ENCODE results near the gene SLBP. TPM values are rescaled to one million over a fixed set of nuclear protein-coding genes. Genes with fewer than 3 reads are reported as not detected.

SLBP gene
- total and polyA plus RNA-seq, 10 of the 15 experiments (the other 5 are each of a cell fraction or from before 2014, with no cell fraction given) = 94.4 to 278 (median 158) TPM

GRCh38 chr4:1712216-1713002, at the start of gene SLBP (continued):
- TF ChIP-seq IRF4 (IDR thresholded peaks at IDR 0.05; ENCODE audit: low read depth, low read length) (no peak; the same call in 1 of the 2 replicates), NKRF (conservative IDR thresholded peaks at IDR 0.05) (peak; percentile 95), ZBED1 (IDR thresholded peaks at IDR 0.05; ENCODE audit: borderline replicate concordance) (no peak), STAT1 (conservative IDR thresholded peaks at IDR 0.05) (peak; percentile 97; the same call in 1 of the 2 replicates), TCF3 (IDR thresholded peaks at IDR 0.05; ENCODE audit: borderline replicate concordance, insufficient read depth, low read depth, low read length) (0 out of 2 replicates have a peak, but pooled peaks have one; percentile 9), RCOR1 (conservative IDR thresholded peaks at IDR 0.05; ENCODE audit: low read depth, low read length) (no peak), EP300 (IDR thresholded peaks at IDR 0.05; ENCODE audit: borderline replicate concordance in 1 of 2, control insufficient read depth in 1 of 2, low read depth in 2 of 2, low read length in 2 of 2) (no peak), SKIL (IDR thresholded peaks at IDR 0.05; ENCODE audit: low read depth, poor library complexity, severe bottlenecking) (no peak), ESRRA (IDR thresholded peaks at IDR 0.05; ENCODE audit: low read length) (no peak), JUNB (IDR thresholded peaks at IDR 0.05) (no peak), ZBTB40 (IDR thresholded peaks at IDR 0.05; ENCODE audit: borderline replicate concordance) (peak; percentile 64; the same call in 1 of the 2 replicates), BRCA1 (IDR thresholded peaks at IDR 0.05; ENCODE audit: low read depth, low read length) (0 out of 2 replicates have a peak, but pooled peaks have one; percentile 5), NR2C1 (IDR thresholded peaks at IDR 0.05) (peak; percentile 53), ZNF384 (IDR thresholded peaks at IDR 0.05; ENCODE audit: borderline replicate concordance, low read depth, low read length) (no peak), HSF1 (IDR thresholded peaks at IDR 0.05; ENCODE audit: low read depth, low read length) (no peak), ZNF24 (IDR thresholded peaks at IDR 0.05) (0 out of 2 replicates have a peak, but pooled peaks have one; percentile 28), TAF1 (IDR thresholded peaks at IDR 0.05; ENCODE audit: borderline replicate concordance, low read depth, low read length) (peak; percentile 91; the same call in 1 of the 2 replicates), MEF2B (IDR thresholded peaks at IDR 0.05; ENCODE audit: partially characterized antibody, poor library complexity, severe bottlenecking) (no peak), POU2F2 (IDR thresholded peaks at IDR 0.05; ENCODE audit: borderline replicate concordance, low read depth, low read length) (peak; percentile 66; the same call in 2 of the 3 replicates)

All from GM12878 (cell line).